IMR-90 (cell line): Measurements from ENCODE around the gene IRF2BP2. TPM values are rescaled to one million over a fixed set of nuclear protein-coding genes. Genes with fewer than 3 reads are reported as not detected.
A peak's percentile ranks its signal among the peaks of the same experiment; 100 is the strongest.

Experiments used
- ATAC-seq: fragments of 200-7000 bp; cut with Tn5 transposase; 2 replicates; pipeline ENCODE4 v1.9.1; 2020; ENCODE audit warnings: low read depth, mild to moderate bottlenecking, moderate library complexity
- BruUV-seq: library from RNA; stranded (reverse); fragments of 400-500 nt; replicated peaks from 2 replicates; lab custom pipeline; 2021; lab: Mats Ljungman, UMichigan
- CTCF ChIA-PET: fragments of 300-600 bp; formaldehyde crosslinking; extraction: SDS; loops from one replicate; lab custom pipeline; 2021; ENCODE audit warnings: antibody characterized with exemption; lab: Yijun Ruan, JAX
- POLR2A ChIA-PET: fragments of 300-600 bp; sonication (Branson Sonifier 250); formaldehyde crosslinking; loops from one replicate; lab custom pipeline; 2022; ENCODE audit warnings: antibody characterized with exemption; ENCODE audit not compliant: unreplicated experiment; lab: Charles Lee
- DNase-seq: peaks from one replicate; pipeline ENCODE4 v3.0.0; 2013
- H2AFZ ChIP-seq: replicated peaks from 2 replicates; pipeline ENCODE3; 2013; ENCODE audit warnings: low read length, mild to moderate bottlenecking; ENCODE audit not compliant: poor library complexity
- H2AK5ac ChIP-seq: 2 replicates; pipeline ENCODE4 v1.6.1; 2013; ENCODE audit warnings: low read depth, low read length, inconsistent platforms
- H2AK9ac ChIP-seq: replicated peaks from 2 replicates; pipeline ENCODE3; 2013; ENCODE audit warnings: mild to moderate bottlenecking, low read depth, low read length, moderate library complexity; ENCODE audit not compliant: poor library complexity
- H2BK120ac ChIP-seq: 2 replicates; pipeline ENCODE4 v1.6.1; 2013; ENCODE audit warnings: low read depth, low read length, inconsistent platforms
- H2BK15ac ChIP-seq: 3 replicates; pipeline ENCODE4 v1.6.1; 2013; ENCODE audit warnings: low read depth, low read length, inconsistent platforms
- H2BK20ac ChIP-seq: 2 replicates; pipeline ENCODE4 v1.6.1; 2013; ENCODE audit warnings: low read depth, mild to moderate bottlenecking, inconsistent platforms, low read length, moderate library complexity
- H2BK5ac ChIP-seq: 2 replicates; pipeline ENCODE4 v1.6.1; 2013; ENCODE audit warnings: mild to moderate bottlenecking, low read depth, low read length, inconsistent platforms; ENCODE audit not compliant: poor library complexity, severe bottlenecking
- H3K14ac ChIP-seq: replicated peaks from 2 replicates; pipeline ENCODE4 v1.6.1; 2013; ENCODE audit warnings: low read depth, low read length, inconsistent platforms
- H3K18ac ChIP-seq: 2 replicates; pipeline ENCODE4 v1.6.1; 2013; ENCODE audit warnings: low read depth, low read length, control low read depth
- H3K23ac ChIP-seq: 2 replicates; pipeline ENCODE4 v1.6.1; 2013; ENCODE audit warnings: low read depth, low read length, inconsistent platforms
- H3K27ac ChIP-seq: 2 replicates; pipeline ENCODE4 v1.5.1; 2013; ENCODE audit warnings: mild to moderate bottlenecking, control low read depth, low read length; ENCODE audit not compliant: insufficient read depth
- H3K27me3 ChIP-seq: 2 replicates; pipeline ENCODE4 v1.6.1; 2013; ENCODE audit warnings: low read length; ENCODE audit not compliant: control insufficient read depth, insufficient read depth
- H3K36me3 ChIP-seq: 2 replicates; pipeline ENCODE4 v1.6.1; 2013; ENCODE audit warnings: low read length, mixed read lengths; ENCODE audit not compliant: control insufficient read depth, insufficient read depth
- H3K4ac ChIP-seq: 2 replicates; pipeline ENCODE4 v1.6.1; 2013; ENCODE audit warnings: low read depth, low read length, inconsistent platforms
- H3K4me1 ChIP-seq: 2 replicates; pipeline ENCODE4 v1.6.1; 2013; ENCODE audit warnings: low read length, mixed read lengths; ENCODE audit not compliant: control insufficient read depth, insufficient read depth
- H3K4me2 ChIP-seq: 2 replicates; pipeline ENCODE4 v1.6.1; 2013; ENCODE audit warnings: low read depth, mild to moderate bottlenecking, control low read depth, low read length, moderate library complexity
- H3K4me3 ChIP-seq: 2 replicates; pipeline ENCODE4 v1.5.1; 2013; ENCODE audit warnings: low read depth, mild to moderate bottlenecking, control low read depth, low read length, moderate library complexity; ENCODE audit not compliant: insufficient read depth
- H3K56ac ChIP-seq: 2 replicates; pipeline ENCODE4 v1.6.1; 2013; ENCODE audit warnings: low read length, inconsistent platforms; ENCODE audit not compliant: insufficient read depth; ENCODE audit errors: extremely low read depth
- H3K79me1 ChIP-seq, 2 experiments: 2 replicates each; pipeline ENCODE4 v1.6.1; 2013; ENCODE audit warnings: low read length in 2 of 2, inconsistent platforms in 1 of 2, low read depth in 1 of 2
- H3K9ac ChIP-seq: 2 replicates; pipeline ENCODE4 v1.6.1; 2013; ENCODE audit warnings: low read depth, low read length, control low read depth
- H3K9me1 ChIP-seq: 2 replicates; pipeline ENCODE4 v1.6.1; 2013; ENCODE audit warnings: low read length, inconsistent platforms; ENCODE audit not compliant: insufficient read depth
- H3K9me3 ChIP-seq: 2 replicates; pipeline ENCODE4 v1.6.1; 2013; ENCODE audit warnings: low read length; ENCODE audit not compliant: control insufficient read depth, insufficient read depth
- H4K20me1 ChIP-seq: 2 replicates; pipeline ENCODE4 v1.6.1; 2013; ENCODE audit warnings: low read length, inconsistent platforms; ENCODE audit not compliant: insufficient read depth
- H4K5ac ChIP-seq: 2 replicates; pipeline ENCODE4 v1.6.1; 2013; ENCODE audit warnings: mild to moderate bottlenecking, low read depth, low read length, control low read depth
- H4K8ac ChIP-seq, 2 experiments: 2 replicates each; pipeline ENCODE4 v1.6.1; 2013; ENCODE audit warnings: low read depth in 2 of 2, low read length in 2 of 2, control low read depth in 1 of 2, inconsistent platforms in 1 of 2
- H4K91ac ChIP-seq: 2 replicates; pipeline ENCODE4 v1.6.1; 2013; ENCODE audit warnings: low read depth, low read length, inconsistent platforms; ENCODE audit not compliant: insufficient read depth
- MAFK ChIP-seq: IDR thresholded peaks from 2 replicates; pipeline ENCODE4 v1.6.1; 2012; ENCODE audit warnings: low read depth, low read length, improper control_type of control experiment
- MAZ ChIP-seq: IDR thresholded peaks from 2 replicates; pipeline ENCODE4 v1.6.1; 2012; ENCODE audit warnings: low read depth, mild to moderate bottlenecking, low read length, improper control_type of control experiment, moderate library complexity, borderline replicate concordance
- MXI1 ChIP-seq: IDR thresholded peaks from 2 replicates; pipeline ENCODE4 v1.6.1; 2012; ENCODE audit warnings: low read depth, mild to moderate bottlenecking, low read length, moderate library complexity, borderline replicate concordance
- RCOR1 ChIP-seq: IDR thresholded peaks from 2 replicates; pipeline ENCODE4 v1.6.1; 2012; ENCODE audit warnings: mild to moderate bottlenecking, low read length, improper control_type of control experiment; ENCODE audit not compliant: insufficient replicate concordance
- WGBS, 2 experiments: methylation state at CpG; one replicate each; pipeline versions ENCODE4 v1.1.5 to v1.1.7; 2013; ENCODE audit warnings: missing lambda C conversion rate in 2 of 2; ENCODE audit not compliant: insufficient read length in 1 of 2; ENCODE audit errors: extremely low coverage in 2 of 2; 5-methylcytosine and 5-hydroxymethylcytosine counted together
- dilution Hi-C: fragments of 300-500 bp; cut with HindIII; formaldehyde crosslinking; loops from one replicate; pipeline ENCODE4 v1.14.3; 2018; ENCODE audit warnings: low sequenced_read_pairs; ENCODE audit not compliant: unreplicated experiment
- in situ Hi-C: fragments of 300-500 bp; cut with MboI; formaldehyde crosslinking; loops from 3 replicates; pipeline ENCODE4 v1.14.3; 2019; ENCODE audit warnings: low sequenced_read_pairs, inconsistent platforms, mixed read lengths
- intact Hi-C: fragments of 100-400 bp; cut with micrococcal nuclease; formaldehyde crosslinking; loops from 2 replicates; pipeline ENCODE4 v1.10.0; 2022
- polyA plus RNA-seq, 3 experiments: library from polyadenylated mRNA; depleted of rRNA; stranded (reverse); fragments of >200 nt; gene quantifications; 2 replicates each; pipeline ENCODE4 v1.2.3, GENCODE V29; 2012; ENCODE audit warnings: low replicate concordance in 1 of 3
- total RNA-seq: library from RNA; depleted of rRNA; stranded (reverse); fragments of >200 nt; gene quantifications from 2 replicates; pipeline ENCODE4 v1.2.3, GENCODE V29; 2012
- TF ChIP-seq, protein P1 (sequence below): conservative IDR thresholded peaks from 2 replicates; pipeline ENCODE4 v1.5.1; 2012; ENCODE audit warnings: mild to moderate bottlenecking, low read depth, low read length, improper control_type of control experiment

IRF2BP2 gene
- total and polyA plus RNA-seq, 2 of the 4 experiments (the other 2 are of a cell fraction), result 47.0 to 66.6 TPM

DNA sequence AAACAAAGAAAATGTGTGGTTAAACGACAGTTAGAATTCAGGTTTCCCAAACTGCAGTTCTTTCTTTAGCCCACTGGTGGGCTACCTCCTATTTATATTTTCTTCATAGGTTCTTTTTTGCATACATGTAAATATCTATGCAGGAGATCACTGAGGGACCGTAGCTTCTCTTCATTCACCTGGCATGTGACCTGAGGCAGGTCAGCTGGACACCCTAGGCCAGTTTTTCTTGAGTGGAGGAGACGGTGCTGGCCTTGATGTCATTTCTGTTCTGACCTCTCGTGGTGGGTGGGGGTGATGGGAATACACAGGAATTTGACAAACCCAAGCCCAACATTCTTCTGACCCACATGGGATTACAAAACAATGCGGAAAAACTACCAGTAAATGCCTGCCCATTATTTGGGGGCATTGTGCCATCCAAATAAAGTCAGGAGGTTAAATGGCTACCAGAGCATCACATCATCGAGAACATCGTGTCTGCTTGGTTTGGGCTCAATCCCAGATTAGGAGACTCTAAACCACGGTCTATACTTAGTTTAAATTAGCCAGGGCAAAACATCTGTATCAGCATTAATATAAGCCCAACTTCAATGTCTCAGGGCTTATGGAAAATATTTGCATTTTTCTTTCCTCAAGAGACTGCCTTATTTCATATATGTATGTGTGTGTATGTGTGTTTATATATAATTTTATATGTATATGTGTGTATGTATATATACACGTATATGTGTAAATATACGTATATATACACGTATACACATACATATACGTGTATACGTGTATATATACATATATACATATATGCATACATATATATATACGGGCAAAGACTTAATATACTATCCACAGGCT is 7.4 kb upstream of the IRF2BP2 start:
- ATAC-seq, result no peak
- Histone ChIP-seq H3K36me3 (no peaks in the 10 kb centered on the region), H4K8ac (peak overlapping the region; percentile 14 to 78; a peak in 3 of 4 replicates), H2BK5ac (peak overlapping the region; percentile 100), H4K20me1 (no peaks in the 10 kb centered on the region), H4K5ac (peak overlapping the region; percentile 93), H3K4me1 (peaks cover 30% of the 10 kb centered on the region), H3K4ac (peak overlapping the region; percentile 96), H3K14ac (peak overlapping the region; percentile 85), H4K91ac (peak overlapping the region; percentile 91), H3K18ac (peak overlapping the region; percentile 99), H3K27me3 (no peaks in the 10 kb centered on the region), H2AK5ac (peak overlapping the region; percentile 95), H3K9ac (no peak overlapping the region), H3K79me1 (peaks cover 0 to 5% of the 10 kb centered on the region in 2 experiments; a peak in 2 of 4 replicates), H3K4me2 (no peak overlapping the region), H3K9me1 (peaks cover 11% of the 10 kb centered on the region), H3K23ac (peak overlapping the region; percentile 84; the same call in 1 of the 2 replicates), H3K4me3 (no peak overlapping the region), H2BK120ac (peak overlapping the region; percentile 97), H3K56ac (peak overlapping the region; percentile 24; the same call in 1 of the 2 replicates), H3K27ac (peak overlapping the region; percentile 90; the same call in 1 of the 2 replicates), H2BK15ac (peak overlapping the region; percentile 89; the same call in 2 of the 3 replicates), H2AK9ac (peak overlapping the region; percentile 57), H2AFZ (peak overlapping the region; percentile 35), H2BK20ac (peak overlapping the region; percentile 98), H3K9me3 (no peaks in the 10 kb centered on the region)
- dilution Hi-C loops, result no loop called here
- in situ Hi-C loops, result loop anchor here (25.0 kb wide), 1 partner anchor 245 kb away; no protein-coding TSS in a partner anchor
- BruUV-seq, result no TSS peak
- TF ChIP-seq RCOR1 (no peak), MAZ (no peak), MAFK (peak; percentile 73), MXI1 (no peak)
- TF ChIP-seq, protein P1, sequence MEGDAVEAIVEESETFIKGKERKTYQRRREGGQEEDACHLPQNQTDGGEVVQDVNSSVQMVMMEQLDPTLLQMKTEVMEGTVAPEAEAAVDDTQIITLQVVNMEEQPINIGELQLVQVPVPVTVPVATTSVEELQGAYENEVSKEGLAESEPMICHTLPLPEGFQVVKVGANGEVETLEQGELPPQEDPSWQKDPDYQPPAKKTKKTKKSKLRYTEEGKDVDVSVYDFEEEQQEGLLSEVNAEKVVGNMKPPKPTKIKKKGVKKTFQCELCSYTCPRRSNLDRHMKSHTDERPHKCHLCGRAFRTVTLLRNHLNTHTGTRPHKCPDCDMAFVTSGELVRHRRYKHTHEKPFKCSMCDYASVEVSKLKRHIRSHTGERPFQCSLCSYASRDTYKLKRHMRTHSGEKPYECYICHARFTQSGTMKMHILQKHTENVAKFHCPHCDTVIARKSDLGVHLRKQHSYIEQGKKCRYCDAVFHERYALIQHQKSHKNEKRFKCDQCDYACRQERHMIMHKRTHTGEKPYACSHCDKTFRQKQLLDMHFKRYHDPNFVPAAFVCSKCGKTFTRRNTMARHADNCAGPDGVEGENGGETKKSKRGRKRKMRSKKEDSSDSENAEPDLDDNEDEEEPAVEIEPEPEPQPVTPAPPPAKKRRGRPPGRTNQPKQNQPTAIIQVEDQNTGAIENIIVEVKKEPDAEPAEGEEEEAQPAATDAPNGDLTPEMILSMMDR, result 0 out of 2 replicates have a peak, but pooled peaks have one; percentile 19
- POLR2A ChIA-PET, result interaction anchor here (0.6 kb wide), 1 partner anchor 107 kb away, joined by 6 read pairs; no protein-coding TSS in a partner anchor
- intact Hi-C loops, result no loop called here
- DNase-seq, result no peak
- CTCF ChIA-PET, result interaction anchor here (1.0 to 1.2 kb wide), 2 partner anchors 107 to 122 kb away, joined by 4 to 5 read pairs; no protein-coding TSS in a partner anchor
- WGBS, 2 experiments, result 87% methylated on average over 3 of the region's 14 CpGs; no CpG with 5 or more reads in 1 of the 2 experiments
